Body of pancreas (tissue), 4 donors: ENCODE results near the gene TBCEL.

ENCODE experiments used
- CTCF ChIP-seq, 7 experiments: fragments of 450-650 bp in 4 of 7; fragments of 200-600 bp in 3 of 7; sonication (generic) in 3 of 7; IDR thresholded peaks; one replicate each; pipeline ENCODE4 v1.5.1; 2016 to 2019; ENCODE audit warnings: antibody characterized with exemption in 7 of 7
- POLR2A ChIP-seq, 3 donors: fragments of 450-650 bp; IDR thresholded peaks; one replicate each; pipeline ENCODE4 v1.6.1; 2016; ENCODE audit warnings: antibody characterized with exemption in 3 of 3, mild to moderate bottlenecking in 2 of 3

DNA sequence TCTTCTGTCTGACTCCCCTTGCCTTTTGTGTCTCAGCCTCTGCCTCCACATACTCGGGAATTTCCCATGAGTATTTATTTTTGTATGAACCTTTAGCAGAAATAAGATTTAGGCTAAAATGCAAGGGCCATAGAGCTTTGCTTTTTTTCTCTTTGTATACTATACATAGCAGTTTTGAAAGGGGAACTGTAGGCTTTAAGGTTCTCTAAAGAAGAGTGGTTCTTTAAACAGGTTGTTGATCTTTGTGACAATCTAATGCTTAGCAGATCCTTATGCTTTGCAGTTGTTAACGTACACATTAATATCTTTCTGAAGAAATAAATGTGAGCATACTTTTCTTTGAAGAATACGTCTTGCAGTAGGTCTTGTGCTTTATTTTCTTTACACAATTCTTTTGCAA, 35.0 kb downstream of the TBCEL start:
- TF ChIP-seq CTCF (IDR thresholded peaks at IDR 0.05) (no peak), POLR2A (IDR thresholded peaks at IDR 0.05) (no peak)
